Uterus (tissue), 4 donors: ENCODE measurements around the gene ABCB1. TPM values are rescaled to one million over a fixed set of nuclear protein-coding genes. Genes with fewer than 3 reads are reported as not detected.

ENCODE experiments used
- DNase-seq, 2 donors: peaks; one replicate each; pipeline ENCODE4 v3.0.0-alpha.2; 2019 to 2020
- H3K27ac ChIP-seq, 2 donors: fragments of 200-600 bp; sonication (generic); 1 replicate in 1 of 2; 2 replicates in 1 of 2; pipeline ENCODE4 v1.5.1; 2016 to 2018
- H3K27me3 ChIP-seq, 2 donors: fragments of 200-600 bp; sonication (generic); one replicate each; pipeline ENCODE4 v1.5.1; 2018 to 2019; ENCODE audit warnings: control low read depth in 1 of 2
- H3K36me3 ChIP-seq, 2 donors: fragments of 200-600 bp; sonication (generic); one replicate each; pipeline ENCODE4 v1.5.1; 2019; ENCODE audit warnings: control low read depth in 1 of 2
- H3K4me1 ChIP-seq, 2 donors: fragments of 200-600 bp; sonication (generic); one replicate each; pipeline ENCODE4 v1.5.1; 2018 to 2019; ENCODE audit warnings: control low read depth in 1 of 2
- H3K4me3 ChIP-seq, 2 donors: fragments of 200-600 bp; sonication (generic); 1 replicate in 1 of 2; 2 replicates in 1 of 2; pipeline ENCODE4 v1.5.1; 2018 to 2019; ENCODE audit warnings: mild to moderate bottlenecking in 1 of 2
- H3K9me3 ChIP-seq, 2 donors: fragments of 200-600 bp; sonication (generic); one replicate each; pipeline ENCODE4 v1.5.1; 2019; ENCODE audit warnings: control low read depth in 1 of 2
- POLR2A ChIP-seq, 2 donors: fragments of 450-650 bp; IDR thresholded peaks; one replicate each; pipeline ENCODE4 v1.6.1; 2016; ENCODE audit warnings: antibody characterized with exemption in 2 of 2, mild to moderate bottlenecking in 1 of 2, moderate library complexity in 1 of 2
- intact Hi-C: fragments of 100-400 bp; cut with DNase I; formaldehyde crosslinking; loops from one replicate; pipeline ENCODE4 v1.15.1; 2023; ENCODE audit warnings: low total_unique reads
- total RNA-seq, 4 donors: library from RNA; depleted of rRNA in 3 of 4; stranded (reverse); fragments of >200 nt in 3 of 4; gene quantifications; one replicate each; pipeline versions ENCODE4 v1.1.0 to v1.2.4, GENCODE V29; 2014 to 2023
- TF ChIP-seq, protein P1 (sequence below), 4 experiments: fragments of 200-600 bp in 2 of 4; fragments of 450-650 bp in 2 of 4; sonication (generic) in 2 of 4; IDR thresholded peaks; one replicate each; pipeline ENCODE4 v1.5.1; 2016 to 2019; ENCODE audit warnings: antibody characterized with exemption in 4 of 4, mild to moderate bottlenecking in 2 of 4, moderate library complexity in 1 of 4
- donor health status: DM: yes; HTN: yes; CAD: no.

Gene ABCB1
- total RNA-seq, 4 donors from 2014 or later: 7.9 to 68.1 (median 35.6) TPM

GRCh38 chr7:87494454-87494853 lies 106.2 kb downstream of the ABCB1 start:
- DNase-seq: no peak
- intact Hi-C loops: no loop called here
- Histone ChIP-seq H3K4me3 (no peak overlapping the region), H3K9me3 (no peaks in the 10 kb centered on the region), H3K4me1 (no peaks in the 10 kb centered on the region), H3K27ac (no peak overlapping the region), H3K27me3 (no peaks in the 10 kb centered on the region), H3K36me3 (no peaks in the 10 kb centered on the region)
- TF ChIP-seq, protein P1, sequence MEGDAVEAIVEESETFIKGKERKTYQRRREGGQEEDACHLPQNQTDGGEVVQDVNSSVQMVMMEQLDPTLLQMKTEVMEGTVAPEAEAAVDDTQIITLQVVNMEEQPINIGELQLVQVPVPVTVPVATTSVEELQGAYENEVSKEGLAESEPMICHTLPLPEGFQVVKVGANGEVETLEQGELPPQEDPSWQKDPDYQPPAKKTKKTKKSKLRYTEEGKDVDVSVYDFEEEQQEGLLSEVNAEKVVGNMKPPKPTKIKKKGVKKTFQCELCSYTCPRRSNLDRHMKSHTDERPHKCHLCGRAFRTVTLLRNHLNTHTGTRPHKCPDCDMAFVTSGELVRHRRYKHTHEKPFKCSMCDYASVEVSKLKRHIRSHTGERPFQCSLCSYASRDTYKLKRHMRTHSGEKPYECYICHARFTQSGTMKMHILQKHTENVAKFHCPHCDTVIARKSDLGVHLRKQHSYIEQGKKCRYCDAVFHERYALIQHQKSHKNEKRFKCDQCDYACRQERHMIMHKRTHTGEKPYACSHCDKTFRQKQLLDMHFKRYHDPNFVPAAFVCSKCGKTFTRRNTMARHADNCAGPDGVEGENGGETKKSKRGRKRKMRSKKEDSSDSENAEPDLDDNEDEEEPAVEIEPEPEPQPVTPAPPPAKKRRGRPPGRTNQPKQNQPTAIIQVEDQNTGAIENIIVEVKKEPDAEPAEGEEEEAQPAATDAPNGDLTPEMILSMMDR (IDR thresholded peaks at IDR 0.05): no peak
- no peak for TF ChIP-seq POLR2A (IDR thresholded peaks at IDR 0.05)

DNA sequence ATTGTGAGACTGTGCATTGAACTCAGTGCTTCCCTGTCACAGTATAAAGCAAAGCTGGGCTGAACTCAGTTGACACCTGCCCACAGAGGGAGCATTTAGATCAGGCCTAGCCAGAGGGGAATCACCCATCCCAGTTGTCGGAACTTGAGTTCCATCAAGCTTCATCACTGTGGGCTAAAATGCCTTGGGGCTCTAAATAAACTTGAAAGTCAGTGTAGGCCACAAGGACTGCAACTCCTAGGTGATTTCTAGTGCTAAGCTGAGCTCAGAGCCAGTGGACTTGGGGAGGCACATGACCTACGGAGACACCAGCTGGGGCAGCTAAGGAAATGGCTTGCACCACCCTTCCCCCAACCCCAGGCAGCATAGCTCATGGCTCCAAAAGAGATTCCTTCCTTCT lies 117.6 kb downstream of the ABCB1 start:
- H3K36me3 ChIP-seq: no peaks in the 10 kb centered on the region
- H3K9me3 ChIP-seq: no peaks in the 10 kb centered on the region
- TF ChIP-seq, protein P1 (IDR thresholded peaks at IDR 0.05): no peak
- no peak for TF ChIP-seq POLR2A (IDR thresholded peaks at IDR 0.05)
- no peak overlapping the region for H3K4me3 ChIP-seq
- intact Hi-C loops: no loop called here
- no peak for DNase-seq
- H3K4me1 ChIP-seq: no peaks in the 10 kb centered on the region
- H3K27ac ChIP-seq: no peak overlapping the region
- no peaks in the 10 kb centered on the region for H3K27me3 ChIP-seq

GRCh38 chr7:87482115-87482514 lies 118.6 kb downstream of the ABCB1 start:
- H3K27me3 ChIP-seq: no peaks in the 10 kb centered on the region
- no peak overlapping the region for H3K27ac ChIP-seq
- no peak for DNase-seq
- no peak for TF ChIP-seq POLR2A (IDR thresholded peaks at IDR 0.05)
- TF ChIP-seq, protein P1 (IDR thresholded peaks at IDR 0.05): no peak
- intact Hi-C loops: no loop called here
- H3K4me3 ChIP-seq: no peak overlapping the region
- no peaks in the 10 kb centered on the region for H3K9me3 ChIP-seq
- H3K36me3 ChIP-seq: no peaks in the 10 kb centered on the region
- no peaks in the 10 kb centered on the region for H3K4me1 ChIP-seq

DNA sequence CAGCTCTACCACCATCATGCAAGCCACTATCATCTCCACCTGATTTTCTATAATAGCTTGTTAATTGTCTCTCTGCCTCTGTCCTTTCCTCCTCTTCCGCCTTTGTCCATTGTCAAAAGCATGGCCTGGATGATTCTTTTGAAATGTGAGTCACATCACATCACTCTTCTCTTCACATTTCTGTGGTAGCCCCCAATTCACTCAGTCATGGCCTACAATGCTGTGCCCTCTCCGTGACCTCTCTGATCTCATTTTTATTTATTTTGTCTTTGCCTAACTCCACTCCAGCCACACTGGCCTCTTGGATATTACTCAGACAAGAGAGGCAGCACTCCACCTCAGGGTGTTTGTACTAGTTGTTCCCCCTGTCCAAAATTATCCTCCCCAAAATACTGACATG lies 120.3 kb downstream of the ABCB1 start:
- Histone ChIP-seq H3K27ac (no peak overlapping the region), H3K9me3 (no peaks in the 10 kb centered on the region), H3K4me1 (no peaks in the 10 kb centered on the region), H3K4me3 (no peak overlapping the region), H3K27me3 (no peaks in the 10 kb centered on the region), H3K36me3 (no peaks in the 10 kb centered on the region)
- intact Hi-C loops: no loop called here
- DNase-seq: no peak
- TF ChIP-seq POLR2A (IDR thresholded peaks at IDR 0.05): no peak
- TF ChIP-seq, protein P1 (IDR thresholded peaks at IDR 0.05): no peak

DNA sequence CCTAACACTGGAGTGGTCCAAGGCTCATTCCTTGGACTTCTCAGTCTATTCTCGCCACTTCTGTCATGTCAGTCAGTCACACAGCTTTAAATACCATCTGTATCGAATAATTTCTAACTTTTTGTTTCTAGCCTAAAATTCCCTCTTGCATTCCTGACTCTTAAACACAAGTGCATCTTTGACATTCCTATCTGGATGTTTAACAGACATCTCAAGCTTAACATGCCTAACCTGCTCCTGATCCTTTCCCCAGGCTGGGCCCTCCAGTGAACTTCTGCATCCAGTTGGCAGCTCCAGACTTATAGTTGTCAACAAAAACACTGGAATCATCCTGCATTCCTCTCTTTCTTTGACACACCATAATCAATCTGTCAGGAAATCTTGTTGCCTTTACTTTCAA lies 120.7 kb downstream of the ABCB1 start:
- no peaks in the 10 kb centered on the region for H3K36me3 ChIP-seq

More for the DNA sequence above, 120.7 kb downstream of the ABCB1 start:
- H3K9me3 ChIP-seq: no peaks in the 10 kb centered on the region
- H3K4me1 ChIP-seq: no peaks in the 10 kb centered on the region
- no peaks in the 10 kb centered on the region for H3K27me3 ChIP-seq
- intact Hi-C loops: no loop called here
- H3K27ac ChIP-seq: no peak overlapping the region
- H3K4me3 ChIP-seq: no peak overlapping the region
- TF ChIP-seq POLR2A (IDR thresholded peaks at IDR 0.05): no peak
- TF ChIP-seq, protein P1 (IDR thresholded peaks at IDR 0.05): no peak
- DNase-seq: no peak
